ENCODE data around the gene THRAP3. TPM values are rescaled to one million over a fixed set of nuclear protein-coding genes. Genes with fewer than 3 reads are reported as not detected.
A peak's percentile ranks its signal among the peaks of the same experiment; 100 is the strongest.

Gene THRAP3
- total and polyA plus RNA-seq, 8 donors: 22.2 to 97.9 (median 33.6) TPM

- H3K36me3 ChIP-seq: peaks cover 57 to 96% (median 87%) of the 10 kb centered on the region in 4 donors
- TF ChIP-seq EP300 (IDR thresholded peaks at IDR 0.05): no peak
- no peak for TF ChIP-seq POLR2A (IDR thresholded peaks at IDR 0.05)
- TF ChIP-seq POLR2AphosphoS5 (IDR thresholded peaks at IDR 0.05): no peak
- TF ChIP-seq, protein P1, sequence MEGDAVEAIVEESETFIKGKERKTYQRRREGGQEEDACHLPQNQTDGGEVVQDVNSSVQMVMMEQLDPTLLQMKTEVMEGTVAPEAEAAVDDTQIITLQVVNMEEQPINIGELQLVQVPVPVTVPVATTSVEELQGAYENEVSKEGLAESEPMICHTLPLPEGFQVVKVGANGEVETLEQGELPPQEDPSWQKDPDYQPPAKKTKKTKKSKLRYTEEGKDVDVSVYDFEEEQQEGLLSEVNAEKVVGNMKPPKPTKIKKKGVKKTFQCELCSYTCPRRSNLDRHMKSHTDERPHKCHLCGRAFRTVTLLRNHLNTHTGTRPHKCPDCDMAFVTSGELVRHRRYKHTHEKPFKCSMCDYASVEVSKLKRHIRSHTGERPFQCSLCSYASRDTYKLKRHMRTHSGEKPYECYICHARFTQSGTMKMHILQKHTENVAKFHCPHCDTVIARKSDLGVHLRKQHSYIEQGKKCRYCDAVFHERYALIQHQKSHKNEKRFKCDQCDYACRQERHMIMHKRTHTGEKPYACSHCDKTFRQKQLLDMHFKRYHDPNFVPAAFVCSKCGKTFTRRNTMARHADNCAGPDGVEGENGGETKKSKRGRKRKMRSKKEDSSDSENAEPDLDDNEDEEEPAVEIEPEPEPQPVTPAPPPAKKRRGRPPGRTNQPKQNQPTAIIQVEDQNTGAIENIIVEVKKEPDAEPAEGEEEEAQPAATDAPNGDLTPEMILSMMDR (IDR thresholded peaks at IDR 0.05): no peak
- no peak overlapping the region for H3K4me3 ChIP-seq
- DNase-seq: no peak
- no peaks in the 10 kb centered on the region for H3K27me3 ChIP-seq
- WGBS, 5 donors: 47 to 72% (median 65%) methylated on average over 6 to 7 of the region's 7 CpGs
- H3K9me3 ChIP-seq: no peaks in the 10 kb centered on the region
- intact Hi-C loops (cut with DNase I; ENCODE audit: low total_unique reads): no loop called here
- H3K27ac ChIP-seq: peak overlapping the region in 4 of 5 donors; percentile 65 to 82 (median 72)
- H3K4me1 ChIP-seq: peaks cover 33 to 55% (median 43%) of the 10 kb centered on the region in 4 donors
These were observed 125.0 kb downstream of the THRAP3 start for GRCh38 chr1:36349241-36349671.

DNA sequence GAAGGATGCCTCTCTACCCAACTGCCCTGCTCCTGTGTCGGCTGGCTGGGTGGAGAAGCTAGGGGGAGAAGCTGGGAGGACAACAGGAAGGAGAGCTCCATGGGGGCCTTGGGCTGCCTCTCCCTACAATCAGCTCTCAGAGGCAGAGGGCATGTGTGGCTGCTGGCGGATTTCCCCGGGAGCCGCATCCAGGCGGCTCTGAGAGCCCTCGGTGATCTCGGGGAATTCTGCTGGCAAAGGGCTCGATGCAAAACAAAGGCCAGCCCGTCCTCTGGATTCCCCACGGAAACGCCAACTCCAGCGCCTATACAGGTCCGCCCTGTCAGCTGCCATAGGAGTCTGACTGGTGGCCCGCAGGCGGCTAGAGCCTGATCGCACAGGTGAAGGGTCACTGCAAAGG is 125.6 kb downstream of the THRAP3 start:
- Histone ChIP-seq H3K4me3 (no peak overlapping the region), H3K27ac (peak overlapping the region in 4 of 5 donors; percentile 65 to 82 (median 72)), H3K9me3 (no peaks in the 10 kb centered on the region), H3K36me3 (peaks cover 63 to 96% (median 87%) of the 10 kb centered on the region in 4 donors), H3K4me1 (peaks cover 33 to 55% (median 43%) of the 10 kb centered on the region in 4 donors), H3K27me3 (no peaks in the 10 kb centered on the region)
- TF ChIP-seq POLR2A (IDR thresholded peaks at IDR 0.05) (no peak), POLR2AphosphoS5 (IDR thresholded peaks at IDR 0.05) (no peak), EP300 (IDR thresholded peaks at IDR 0.05) (no peak)
- TF ChIP-seq, protein P1 (IDR thresholded peaks at IDR 0.05): no peak
- DNase-seq: no peak
- 58 to 88% (median 85%) methylated on average over 7 to 16 of the region's 16 CpGs for WGBS, 5 donors
- intact Hi-C loops (cut with DNase I; ENCODE audit: low total_unique reads): no loop called here

DNA sequence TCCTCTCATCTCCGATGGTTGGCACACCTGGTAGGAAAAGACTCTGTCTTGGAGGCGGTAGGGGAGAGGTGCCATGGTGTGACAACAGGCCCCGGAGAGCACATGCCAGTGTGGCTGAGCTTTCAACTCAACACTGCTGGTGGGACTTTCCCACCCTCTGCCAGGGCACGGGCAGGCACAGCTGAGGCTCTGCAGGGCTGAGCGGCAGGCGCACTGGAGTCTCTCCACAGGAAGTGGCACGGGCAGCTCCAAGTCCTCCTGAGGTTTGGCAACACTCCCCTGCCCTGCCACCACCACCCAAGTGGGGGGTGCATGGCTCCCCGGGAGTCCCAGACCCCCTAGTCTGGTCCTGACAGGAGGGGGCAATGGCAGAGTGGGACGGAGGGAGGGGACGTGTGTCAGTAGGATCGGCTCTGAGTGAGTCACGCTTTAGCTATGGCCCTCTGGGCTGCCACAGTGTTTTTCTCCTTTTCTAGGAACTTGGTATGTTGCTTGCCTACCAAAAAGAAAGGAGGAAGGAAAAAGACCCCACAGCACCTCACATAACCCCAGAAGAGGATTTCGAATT is 126.5 kb downstream of the THRAP3 start:
- H3K4me3 ChIP-seq: no peak overlapping the region
- H3K36me3 ChIP-seq: peaks cover 65 to 96% (median 87%) of the 10 kb centered on the region in 4 donors
- 43 to 70% (median 47%) methylated on average over 10 to 13 of the region's 13 CpGs for WGBS, 5 donors
- H3K27me3 ChIP-seq: no peaks in the 10 kb centered on the region
- TF ChIP-seq, protein P1 (IDR thresholded peaks at IDR 0.05): no peak
- TF ChIP-seq POLR2A (IDR thresholded peaks at IDR 0.05) (no peak), EP300 (IDR thresholded peaks at IDR 0.05) (no peak), POLR2AphosphoS5 (IDR thresholded peaks at IDR 0.05) (no peak)
- H3K4me1 ChIP-seq: peaks cover 33 to 55% (median 43%) of the 10 kb centered on the region in 4 donors
- DNase-seq: no peak
- peak overlapping the region; percentile 13 to 82 (median 68) for H3K27ac ChIP-seq
- H3K9me3 ChIP-seq: no peaks in the 10 kb centered on the region
- intact Hi-C loops (cut with DNase I; ENCODE audit: low total_unique reads): no loop called here

DNA sequence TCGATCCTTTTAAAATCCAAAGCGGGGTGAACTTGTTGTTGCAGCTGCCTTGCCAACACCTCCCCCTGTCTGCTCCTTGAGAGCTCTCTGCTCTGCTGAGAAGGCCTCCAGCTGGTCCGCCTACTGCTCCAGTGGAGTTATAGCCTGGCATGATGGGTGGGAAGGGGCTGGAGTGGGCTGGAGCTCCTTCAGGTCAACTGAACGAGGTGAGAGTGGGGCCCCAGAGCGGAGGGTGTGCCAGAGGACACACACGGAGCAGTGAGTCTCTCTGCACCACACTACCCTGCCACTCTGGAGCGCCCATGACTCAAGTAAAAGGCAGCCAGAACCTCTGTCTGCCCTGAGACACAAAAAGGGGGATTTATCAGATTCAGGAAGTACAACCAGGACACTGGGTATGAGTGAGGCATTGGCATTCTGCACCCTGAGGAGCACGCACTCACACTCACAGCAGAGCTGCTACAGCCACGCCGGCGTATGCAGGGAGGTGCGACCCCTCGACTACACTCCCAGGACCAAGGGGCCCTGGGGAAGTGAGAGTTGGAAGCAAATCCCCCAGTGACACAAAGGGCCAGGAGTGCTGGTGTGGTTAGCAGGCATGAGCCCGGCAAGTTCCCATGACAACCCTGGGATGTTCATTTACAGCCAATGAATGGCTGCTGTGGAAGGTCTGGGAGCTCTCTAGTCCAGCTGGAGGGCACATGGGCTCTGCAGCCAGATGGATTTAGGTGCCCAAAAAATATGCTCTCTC is 127.2 kb downstream of the THRAP3 start:
- H3K9me3 ChIP-seq: no peaks in the 10 kb centered on the region
- TF ChIP-seq EP300 (IDR thresholded peaks at IDR 0.05) (no peak), POLR2AphosphoS5 (IDR thresholded peaks at IDR 0.05) (no peak), POLR2A (IDR thresholded peaks at IDR 0.05) (no peak)
- TF ChIP-seq, protein P1 (IDR thresholded peaks at IDR 0.05): no peak
- DNase-seq: peak in 1 of 2 donors; percentile 63
- peaks cover 62 to 97% (median 86%) of the 10 kb centered on the region in 4 donors for H3K36me3 ChIP-seq
- H3K4me1 ChIP-seq: peaks cover 33 to 55% (median 43%) of the 10 kb centered on the region in 4 donors
- intact Hi-C loops (cut with DNase I; ENCODE audit: low total_unique reads): no loop called here
- H3K27ac ChIP-seq: peak overlapping the region in 4 of 5 donors; percentile 65 to 82 (median 72)
- H3K4me3 ChIP-seq: no peak overlapping the region
- no peaks in the 10 kb centered on the region for H3K27me3 ChIP-seq
- 67 to 75% (median 71%) methylated on average over 9 to 14 of the region's 14 CpGs for WGBS, 5 donors
